Omental fat pad (tissue), 4 donors: ENCODE results near the gene CEP85. TPM values are rescaled to one million over a fixed set of nuclear protein-coding genes. Genes with fewer than 3 reads are reported as not detected.
A peak's percentile ranks its signal among the peaks of the same experiment; 100 is the strongest.

ENCODE experiments used
- ATAC-seq: fragments of 150-250 bp; one replicate; pipeline ENCODE4 v1.9.1; 2016; ENCODE audit warnings: mild to moderate bottlenecking, moderate library complexity; ENCODE audit not compliant: low FRiP score
- DNase-seq: peaks from one replicate; pipeline ENCODE4 v3.0.0-alpha.2; 2019; ENCODE audit warnings: low spot score
- total RNA-seq, 4 donors: library from RNA; depleted of rRNA; stranded (reverse); fragments of >200 nt; gene quantifications; one replicate each; pipeline ENCODE4 v1.1.0, GENCODE V29; 2016
- TF ChIP-seq, protein P1 (sequence below), 3 donors: fragments of 450-650 bp; IDR thresholded peaks; one replicate each; pipeline ENCODE4 v1.5.1; 2016 to 2017; ENCODE audit warnings: antibody characterized with exemption in 3 of 3, mild to moderate bottlenecking in 3 of 3, moderate library complexity in 2 of 3

Gene CEP85
- total RNA-seq, 4 donors from 2014 or later: 4.3 to 6.1 (median 5.3) TPM

DNA sequence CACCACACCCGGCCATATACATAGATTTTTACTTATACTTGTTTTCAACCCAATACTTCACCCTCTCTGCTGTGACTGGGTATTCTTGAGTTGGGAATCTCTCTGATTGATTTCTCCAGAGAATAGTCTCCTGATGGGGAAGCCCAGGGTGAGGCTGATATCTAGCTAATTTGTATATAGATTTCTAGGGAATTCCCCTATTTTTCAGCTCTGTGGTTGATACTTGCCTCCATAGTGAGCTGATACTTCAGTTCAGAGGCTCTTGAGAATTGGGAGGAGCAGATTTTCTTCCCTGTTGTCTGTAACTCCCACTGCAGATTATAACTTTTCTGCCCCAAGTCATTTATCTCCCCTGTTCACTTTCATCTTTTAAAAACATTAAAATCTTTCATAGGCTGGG lies 31.4 kb downstream of the CEP85 start:
- DNase-seq (no peak), ATAC-seq (no peak)
- TF ChIP-seq, protein P1, sequence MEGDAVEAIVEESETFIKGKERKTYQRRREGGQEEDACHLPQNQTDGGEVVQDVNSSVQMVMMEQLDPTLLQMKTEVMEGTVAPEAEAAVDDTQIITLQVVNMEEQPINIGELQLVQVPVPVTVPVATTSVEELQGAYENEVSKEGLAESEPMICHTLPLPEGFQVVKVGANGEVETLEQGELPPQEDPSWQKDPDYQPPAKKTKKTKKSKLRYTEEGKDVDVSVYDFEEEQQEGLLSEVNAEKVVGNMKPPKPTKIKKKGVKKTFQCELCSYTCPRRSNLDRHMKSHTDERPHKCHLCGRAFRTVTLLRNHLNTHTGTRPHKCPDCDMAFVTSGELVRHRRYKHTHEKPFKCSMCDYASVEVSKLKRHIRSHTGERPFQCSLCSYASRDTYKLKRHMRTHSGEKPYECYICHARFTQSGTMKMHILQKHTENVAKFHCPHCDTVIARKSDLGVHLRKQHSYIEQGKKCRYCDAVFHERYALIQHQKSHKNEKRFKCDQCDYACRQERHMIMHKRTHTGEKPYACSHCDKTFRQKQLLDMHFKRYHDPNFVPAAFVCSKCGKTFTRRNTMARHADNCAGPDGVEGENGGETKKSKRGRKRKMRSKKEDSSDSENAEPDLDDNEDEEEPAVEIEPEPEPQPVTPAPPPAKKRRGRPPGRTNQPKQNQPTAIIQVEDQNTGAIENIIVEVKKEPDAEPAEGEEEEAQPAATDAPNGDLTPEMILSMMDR (IDR thresholded peaks at IDR 0.05): no peak

DNA sequence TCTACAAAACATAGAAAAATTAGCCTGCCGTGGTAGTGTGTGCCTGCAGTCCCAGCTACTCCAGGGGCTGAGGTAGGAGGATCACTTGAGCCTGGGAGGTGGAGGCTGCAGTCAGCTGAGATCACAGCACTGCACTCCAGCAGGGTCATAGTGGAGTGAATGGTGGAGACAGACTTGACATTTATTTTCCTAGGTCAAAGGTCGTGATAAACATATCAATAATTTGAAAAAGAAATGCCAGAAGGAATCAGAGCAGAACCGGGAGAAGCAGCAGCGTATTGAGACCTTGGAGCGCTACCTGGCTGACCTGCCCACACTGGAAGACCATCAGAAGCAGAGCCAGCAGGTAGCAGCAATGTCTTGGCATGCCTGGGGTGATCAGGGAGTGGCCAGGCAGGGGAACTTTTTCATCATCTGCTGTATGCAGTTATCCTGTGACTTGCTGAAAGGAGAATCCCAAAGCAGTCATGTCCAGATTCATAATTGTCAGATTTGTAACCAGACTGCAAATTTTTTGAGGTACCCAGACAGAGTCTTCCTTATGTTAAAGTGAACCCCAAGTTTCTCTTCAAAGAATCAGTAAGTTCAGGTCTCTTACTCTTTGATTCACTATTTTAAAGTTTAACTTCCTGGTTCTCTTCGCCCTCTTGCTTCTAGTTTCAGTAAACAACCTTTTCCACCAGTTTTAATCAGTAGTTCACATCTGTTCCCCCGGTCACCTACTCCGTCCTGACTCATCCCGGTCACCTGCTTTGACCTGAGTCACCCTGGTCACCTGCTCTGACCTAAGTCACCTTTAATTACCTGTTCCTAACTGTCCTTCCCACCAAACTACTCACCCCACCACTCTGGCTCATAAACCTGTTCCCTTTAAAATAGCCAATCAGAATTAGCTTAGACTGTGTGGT lies 34.5 kb downstream of the CEP85 start:
- DNase-seq (no peak), ATAC-seq (no peak)

DNA sequence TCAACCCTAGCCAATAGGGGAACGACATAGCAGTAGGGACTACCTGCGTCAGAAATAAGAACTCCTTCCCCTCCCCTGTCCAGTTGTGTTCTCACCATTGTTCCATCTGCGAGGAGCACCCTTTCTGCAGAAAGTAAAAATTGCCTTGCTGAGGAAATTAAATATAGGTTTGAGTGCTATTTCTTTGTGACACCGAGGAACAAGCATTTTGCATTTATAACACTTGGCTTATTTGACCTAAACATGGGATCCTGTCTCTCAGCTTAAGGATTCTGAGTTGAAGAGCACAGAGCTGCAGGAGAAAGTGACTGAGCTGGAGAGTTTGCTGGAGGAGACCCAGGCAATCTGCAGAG lies 35.2 kb downstream of the CEP85 start:
- ATAC-seq: no peak
- TF ChIP-seq, protein P1 (IDR thresholded peaks at IDR 0.05): no peak
- DNase-seq: no peak

More for the DNA sequence above, 34.5 kb downstream of the CEP85 start:
- TF ChIP-seq, protein P1 (IDR thresholded peaks at IDR 0.05): no peak

DNA sequence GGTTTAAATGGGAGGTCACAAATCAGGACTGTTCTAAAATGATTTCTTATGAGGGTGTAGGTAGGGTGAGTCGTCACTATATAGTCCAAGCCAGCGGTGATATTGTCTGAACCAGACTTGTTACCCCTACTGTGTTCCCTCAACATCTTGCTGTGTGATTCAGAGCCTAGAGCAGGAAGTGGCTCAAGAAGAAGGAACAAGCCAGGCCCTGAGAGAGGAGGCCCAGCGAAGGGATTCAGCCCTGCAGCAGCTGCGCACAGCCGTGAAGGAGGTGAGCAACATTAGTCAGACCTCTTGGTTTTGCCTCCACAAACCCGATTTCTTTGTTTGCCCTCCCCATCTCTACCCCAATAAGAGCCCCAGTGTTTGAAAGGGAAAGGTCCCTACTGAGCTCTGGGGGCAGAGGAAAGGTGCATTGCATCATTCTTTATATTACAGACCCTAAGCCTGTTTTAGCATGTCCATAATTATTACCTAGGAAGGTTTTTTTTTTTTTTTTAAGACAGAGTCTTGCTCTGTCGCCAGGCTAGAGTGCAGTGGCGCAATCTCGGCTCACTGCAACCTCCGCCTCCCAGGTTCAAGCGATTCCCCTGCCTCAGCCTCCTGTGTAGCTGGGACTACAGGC lies 40.9 kb downstream of the CEP85 start:
- TF ChIP-seq, protein P1 (IDR thresholded peaks at IDR 0.05): no peak
- ATAC-seq (no peak), DNase-seq (no peak)

DNA sequence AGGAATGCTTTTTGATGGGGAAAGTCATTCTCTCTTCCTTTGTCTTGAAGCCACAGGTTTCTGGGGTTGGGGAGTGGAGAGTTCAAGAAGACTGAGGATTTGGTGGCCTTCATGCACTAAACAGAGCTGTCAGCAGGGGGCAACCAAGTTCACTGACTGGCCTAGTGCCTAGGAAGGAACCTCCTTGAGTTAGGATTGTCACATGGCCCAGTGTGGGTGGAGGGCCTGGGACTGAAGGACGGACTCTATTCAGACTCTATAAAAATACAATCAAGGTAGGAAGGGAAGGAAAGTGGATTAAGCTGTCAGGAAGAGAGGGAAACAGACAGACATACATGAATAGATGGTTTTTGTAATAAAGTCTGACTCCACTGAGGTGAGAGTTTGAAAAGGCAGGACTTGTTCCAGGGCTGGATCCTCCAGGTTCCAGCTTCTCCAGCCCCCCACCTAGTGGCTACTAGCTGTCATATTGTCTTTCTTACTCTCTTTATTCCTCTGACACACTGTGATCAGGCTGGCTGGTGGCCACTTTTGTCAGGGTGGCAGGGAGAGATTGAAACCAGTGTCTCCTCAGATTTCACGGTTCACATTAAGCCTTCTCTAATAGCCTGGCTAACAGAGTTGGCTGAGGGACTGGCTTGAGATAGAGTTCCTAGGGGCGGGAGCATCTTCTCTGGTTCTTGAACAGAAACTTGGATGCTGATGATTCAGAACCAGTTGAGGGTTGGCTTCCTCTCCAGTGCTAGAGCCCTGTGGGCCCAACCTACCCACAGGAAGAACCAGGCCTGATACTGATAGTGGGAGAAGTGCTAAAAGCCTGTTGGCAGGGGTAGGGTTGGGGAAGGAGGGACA lies 41.8 kb downstream of the CEP85 start:
- TF ChIP-seq, protein P1 (IDR thresholded peaks at IDR 0.05): peak in 2 of 3 donors; percentile 1 to 48
- DNase-seq: peak; percentile 84
- ATAC-seq: peak; percentile 89

DNA sequence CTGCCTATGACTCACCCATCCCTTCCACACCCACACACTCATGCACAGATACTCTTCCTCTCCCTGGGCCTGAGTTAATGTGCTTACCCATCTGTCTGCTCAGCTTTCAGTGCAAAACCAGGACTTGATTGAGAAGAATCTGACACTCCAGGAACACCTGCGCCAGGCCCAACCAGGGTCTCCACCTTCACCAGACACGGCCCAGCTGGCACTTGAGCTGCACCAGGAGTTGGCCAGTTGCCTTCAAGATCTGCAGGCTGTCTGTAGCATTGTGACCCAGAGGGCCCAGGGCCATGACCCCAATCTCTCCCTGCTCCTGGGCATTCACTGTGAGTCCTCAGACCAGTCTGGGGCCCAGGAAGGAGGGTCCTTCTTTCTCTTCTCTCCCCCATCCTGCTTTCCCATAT lies 42.4 kb downstream of the CEP85 start:
- TF ChIP-seq, protein P1 (IDR thresholded peaks at IDR 0.05): no peak
- ATAC-seq (no peak), DNase-seq (no peak)
